Measurements from ENCODE around the gene NDNF. TPM values are rescaled to one million over a fixed set of nuclear protein-coding genes. Genes with fewer than 3 reads are reported as not detected.

Gene NDNF
- total RNA-seq, 4 donors from 2014 or later, result 1.0 to 8.4 (median 1.4) TPM

GRCh38 chr4:121053601-121054143 is 18.7 kb downstream of the NDNF start:
- intact Hi-C loops (cut with DNase I), result no loop called here
- H3K27me3 ChIP-seq, result peaks cover 0 to 41% (median 0%) of the 10 kb centered on the region in 4 donors
- no peak for TF ChIP-seq POLR2A (IDR thresholded peaks at IDR 0.05)
- no peak for TF ChIP-seq CTCF (IDR thresholded peaks at IDR 0.05)
- 62 to 78% methylated on average over 3 of the region's 3 CpGs for WGBS, 2 donors
- no peaks in the 10 kb centered on the region for H3K36me3 ChIP-seq
- peaks cover 0 to 4% (median 0%) of the 10 kb centered on the region in 3 donors for H3K4me1 ChIP-seq
- no peaks in the 10 kb centered on the region for H3K9me3 ChIP-seq
- no peak overlapping the region for H3K4me3 ChIP-seq
- DNase-seq, result no peak
- H3K27ac ChIP-seq, result no peak overlapping the region

GRCh38 chr4:121050300-121050699 is 22.0 kb downstream of the NDNF start:
- Histone ChIP-seq H3K36me3 (no peaks in the 10 kb centered on the region), H3K9me3 (no peaks in the 10 kb centered on the region), H3K4me3 (no peak overlapping the region), H3K27me3 (peaks cover 0 to 13% (median 0%) of the 10 kb centered on the region in 4 donors), H3K4me1 (no peaks in the 10 kb centered on the region), H3K27ac (no peak overlapping the region)
- no peak for DNase-seq
- intact Hi-C loops (cut with DNase I), result no loop called here
- TF ChIP-seq POLR2A (IDR thresholded peaks at IDR 0.05), result no peak
- TF ChIP-seq CTCF (IDR thresholded peaks at IDR 0.05), result peak in 1 of 6 experiments; percentile 13

- no peaks in the 10 kb centered on the region for H3K4me1 ChIP-seq
- TF ChIP-seq POLR2A (IDR thresholded peaks at IDR 0.05) (no peak), CTCF (IDR thresholded peaks at IDR 0.05) (no peak)
- intact Hi-C loops (cut with DNase I), result no loop called here
- DNase-seq, result no peak
- peaks cover 0 to 5% (median 0%) of the 10 kb centered on the region in 4 donors for H3K27me3 ChIP-seq
- H3K36me3 ChIP-seq, result no peaks in the 10 kb centered on the region
- H3K27ac ChIP-seq, result no peak overlapping the region
- H3K9me3 ChIP-seq, result no peaks in the 10 kb centered on the region
- no peak overlapping the region for H3K4me3 ChIP-seq
- 42 to 66% methylated on average over 3 of the region's 3 CpGs for WGBS, 2 donors
Observed at GRCh38 chr4:121049072-121049599, 23.2 kb downstream of the NDNF start.

GRCh38 chr4:121048165-121048564 is 24.2 kb downstream of the NDNF start:
- DNase-seq, result no peak
- H3K9me3 ChIP-seq, result no peaks in the 10 kb centered on the region
- WGBS, 2 donors, result 73 to 76% methylated on average over 6 of the region's 6 CpGs
- no peak overlapping the region for H3K27ac ChIP-seq
- H3K27me3 ChIP-seq, result no peaks in the 10 kb centered on the region
- no peak for TF ChIP-seq POLR2A (IDR thresholded peaks at IDR 0.05)
- H3K4me1 ChIP-seq, result no peaks in the 10 kb centered on the region
- no peaks in the 10 kb centered on the region for H3K36me3 ChIP-seq
- H3K4me3 ChIP-seq, result no peak overlapping the region
- intact Hi-C loops (cut with DNase I), result no loop called here

- peaks cover 0 to 4% (median 0%) of the 10 kb centered on the region in 3 donors for H3K36me3 ChIP-seq
- H3K9me3 ChIP-seq, result no peaks in the 10 kb centered on the region
- H3K4me3 ChIP-seq, result no peak overlapping the region
- TF ChIP-seq CTCF (IDR thresholded peaks at IDR 0.05) (no peak), POLR2A (IDR thresholded peaks at IDR 0.05) (no peak)
- H3K4me1 ChIP-seq, result no peaks in the 10 kb centered on the region
- no peaks in the 10 kb centered on the region for H3K27me3 ChIP-seq
- intact Hi-C loops (cut with DNase I), result no loop called here
- DNase-seq, result no peak
- 45 to 52% methylated on average over 8 of the region's 8 CpGs for WGBS, 2 donors
- no peak overlapping the region for H3K27ac ChIP-seq
Observed at GRCh38 chr4:121041307-121042090, 30.8 kb downstream of the NDNF start.

All from esophagus squamous epithelium (tissue), 5 donors.